Mammary epithelial cell (primary cell): ENCODE data around the gene USP30.

Experiments used
- CTCF ChIP-seq, 2 donors: IDR thresholded peaks in 1 of 2; conservative IDR thresholded peaks in 1 of 2; 2 replicates each; pipeline ENCODE4 v1.5.1; 2011 to 2012; ENCODE audit warnings: inconsistent platforms in 2 of 2, low read length in 2 of 2, mild to moderate bottlenecking in 2 of 2, control low read depth in 1 of 2, low read depth in 1 of 2; ENCODE audit not compliant: insufficient read depth in 1 of 2; ENCODE audit errors: extremely low read depth in 1 of 2
- EZH2 ChIP-seq: IDR thresholded peaks from 2 replicates; pipeline ENCODE4 v1.6.1; 2012; ENCODE audit warnings: low read length, inconsistent platforms, borderline replicate concordance

GRCh38 chr12:109054520-109054919 lies 2.1 kb downstream of the USP30 start:
- TF ChIP-seq EZH2 (no peak), CTCF (conservative IDR thresholded peaks at IDR 0.05 in 1 of 2, IDR thresholded peaks at IDR 0.05 in 1 of 2; ENCODE audit: extremely low read depth in 1 of 2, insufficient read depth in 1 of 2, low read depth in 1 of 2, low read length in 2 of 2) (no peak)
